ENCODE measurements around the gene MYT1. TPM values are rescaled to one million over a fixed set of nuclear protein-coding genes. Genes with fewer than 3 reads are reported as not detected.

MYT1 gene
- total and polyA plus RNA-seq, 2 of the 13 experiments (the other 11 are each of a cell fraction or from before 2014, with no cell fraction given): 0.58 to 2.5 TPM

DNA sequence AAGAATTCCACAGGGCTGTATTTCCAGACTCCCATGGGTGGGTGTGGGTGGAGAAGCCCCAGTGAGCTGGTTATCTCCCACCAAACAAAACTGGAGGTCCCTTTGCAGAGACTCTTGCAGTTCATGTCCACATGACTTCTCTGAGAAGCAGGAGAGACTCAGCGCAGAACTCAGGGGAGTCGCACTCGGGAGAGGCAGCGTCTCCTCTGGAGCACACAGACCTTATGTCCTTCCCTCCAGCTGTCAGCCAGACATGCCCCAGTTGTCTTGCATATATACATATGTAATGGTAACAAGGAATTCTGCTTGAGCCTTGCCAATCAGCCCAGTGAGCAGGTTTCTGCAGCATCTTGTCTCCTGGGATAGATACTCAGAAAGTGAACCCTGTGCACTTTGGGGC, 23.8 kb downstream of the MYT1 start:
- no peak for FAIRE-seq
- H3K79me2 ChIP-seq (ENCODE audit: insufficient read depth, low read length): no peaks in the 10 kb centered on the region
- H3K9ac ChIP-seq (ENCODE audit: insufficient read depth, low read depth, low read length): peak overlapping the region; percentile 62
- H4K20me1 ChIP-seq (ENCODE audit: insufficient read depth, low read length): no peaks in the 10 kb centered on the region
- no peak for DNase-seq (ENCODE audit: low spot score)
- H3K4me3 ChIP-seq (replicated peaks in 1 of 3; ENCODE audit: insufficient read depth in 1 of 3, low read depth in 2 of 3, low read length in 3 of 3): no peak overlapping the region
- in situ Hi-C loops (cut with HindIII; ENCODE audit: extremely low pct_ligation_motif_present, low pct_unique_long_range_greater_than_20kb) (no loop called here), intact Hi-C loops (cut with micrococcal nuclease; ENCODE audit: unreplicated experiment) (no loop called here)
- H2AFZ ChIP-seq (ENCODE audit: low read length): no peak overlapping the region
- peaks cover under 1 to 3% of the 10 kb centered on the region in 2 experiments; a peak in 2 of 5 replicates for H3K27me3 ChIP-seq (ENCODE audit: control insufficient read depth in 1 of 2, insufficient read depth in 2 of 2, low read length in 2 of 2)
- peak overlapping the region; percentile 88 for H3K27ac ChIP-seq (ENCODE audit: extremely low read length, insufficient read depth, low read length)
- WGBS (ENCODE audit: low lambda C conversion rate): 92% methylated on average over 4 of the region's 4 CpGs
- 0 out of 2 replicates have a peak overlapping the region, but pooled peaks have one; percentile 93 for H3K4me2 ChIP-seq (ENCODE audit: low read depth, low read length)
- peaks cover 45% of the 10 kb centered on the region for H3K4me1 ChIP-seq (ENCODE audit: insufficient read depth, low read length)
- no TSS peak for BruUV-seq (replicated peaks)
- CTCF ChIA-PET (ENCODE audit: low intra/inter-chr PET ratio, low total read pairs): no interaction called here
- H3K9me3 ChIP-seq (ENCODE audit: low read length): no peaks in the 10 kb centered on the region
- no peak; the same call in 2 of the 3 replicates for ATAC-seq
- no peaks in the 10 kb centered on the region for H3K36me3 ChIP-seq (replicated peaks in 1 of 2; ENCODE audit: control insufficient read depth in 1 of 2, insufficient read depth in 2 of 2, low read length in 2 of 2)
- POLR2A ChIA-PET: interaction anchor here (2.4 to 4.2 kb wide), 2 partner anchors 28 to 66 kb away, joined by 5 to 44 read pairs; partner anchors contain the start of gene PCMTD2
- TF ChIP-seq, protein P1, sequence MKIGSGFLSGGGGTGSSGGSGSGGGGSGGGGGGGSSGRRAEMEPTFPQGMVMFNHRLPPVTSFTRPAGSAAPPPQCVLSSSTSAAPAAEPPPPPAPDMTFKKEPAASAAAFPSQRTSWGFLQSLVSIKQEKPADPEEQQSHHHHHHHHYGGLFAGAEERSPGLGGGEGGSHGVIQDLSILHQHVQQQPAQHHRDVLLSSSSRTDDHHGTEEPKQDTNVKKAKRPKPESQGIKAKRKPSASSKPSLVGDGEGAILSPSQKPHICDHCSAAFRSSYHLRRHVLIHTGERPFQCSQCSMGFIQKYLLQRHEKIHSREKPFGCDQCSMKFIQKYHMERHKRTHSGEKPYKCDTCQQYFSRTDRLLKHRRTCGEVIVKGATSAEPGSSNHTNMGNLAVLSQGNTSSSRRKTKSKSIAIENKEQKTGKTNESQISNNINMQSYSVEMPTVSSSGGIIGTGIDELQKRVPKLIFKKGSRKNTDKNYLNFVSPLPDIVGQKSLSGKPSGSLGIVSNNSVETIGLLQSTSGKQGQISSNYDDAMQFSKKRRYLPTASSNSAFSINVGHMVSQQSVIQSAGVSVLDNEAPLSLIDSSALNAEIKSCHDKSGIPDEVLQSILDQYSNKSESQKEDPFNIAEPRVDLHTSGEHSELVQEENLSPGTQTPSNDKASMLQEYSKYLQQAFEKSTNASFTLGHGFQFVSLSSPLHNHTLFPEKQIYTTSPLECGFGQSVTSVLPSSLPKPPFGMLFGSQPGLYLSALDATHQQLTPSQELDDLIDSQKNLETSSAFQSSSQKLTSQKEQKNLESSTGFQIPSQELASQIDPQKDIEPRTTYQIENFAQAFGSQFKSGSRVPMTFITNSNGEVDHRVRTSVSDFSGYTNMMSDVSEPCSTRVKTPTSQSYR (CRISPR knock-in tag; IDR thresholded peaks at IDR 0.05; ENCODE audit: borderline replicate concordance): no peak
- TF ChIP-seq CBX2 (IDR thresholded peaks at IDR 0.05; ENCODE audit: low read depth, low read length): no peak
- TF ChIP-seq CBX2 (CRISPR knock-in tag; IDR thresholded peaks at IDR 0.05; ENCODE audit: low read depth): no peak
- no peak for TF ChIP-seq REL (CRISPR knock-in tag; conservative IDR thresholded peaks at IDR 0.05)
- TF ChIP-seq ZFP36L1 (CRISPR knock-in tag; IDR thresholded peaks at IDR 0.05): 0 out of 2 replicates have a peak, but pooled peaks have one; percentile 1
- no peak for TF ChIP-seq TBP (CRISPR knock-in tag; IDR thresholded peaks at IDR 0.05)
- TF ChIP-seq, protein P2, sequence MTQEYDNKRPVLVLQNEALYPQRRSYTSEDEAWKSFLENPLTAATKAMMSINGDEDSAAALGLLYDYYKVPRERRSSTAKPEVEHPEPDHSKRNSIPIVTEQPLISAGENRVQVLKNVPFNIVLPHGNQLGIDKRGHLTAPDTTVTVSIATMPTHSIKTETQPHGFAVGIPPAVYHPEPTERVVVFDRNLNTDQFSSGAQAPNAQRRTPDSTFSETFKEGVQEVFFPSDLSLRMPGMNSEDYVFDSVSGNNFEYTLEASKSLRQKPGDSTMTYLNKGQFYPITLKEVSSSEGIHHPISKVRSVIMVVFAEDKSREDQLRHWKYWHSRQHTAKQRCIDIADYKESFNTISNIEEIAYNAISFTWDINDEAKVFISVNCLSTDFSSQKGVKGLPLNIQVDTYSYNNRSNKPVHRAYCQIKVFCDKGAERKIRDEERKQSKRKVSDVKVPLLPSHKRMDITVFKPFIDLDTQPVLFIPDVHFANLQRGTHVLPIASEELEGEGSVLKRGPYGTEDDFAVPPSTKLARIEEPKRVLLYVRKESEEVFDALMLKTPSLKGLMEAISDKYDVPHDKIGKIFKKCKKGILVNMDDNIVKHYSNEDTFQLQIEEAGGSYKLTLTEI (CRISPR knock-in tag; conservative IDR thresholded peaks at IDR 0.05): no peak
- no peak for TF ChIP-seq RBAK (CRISPR knock-in tag; IDR thresholded peaks at IDR 0.05)
- TF ChIP-seq CCDC6 (CRISPR knock-in tag; IDR thresholded peaks at IDR 0.05): no peak
- no peak for TF ChIP-seq HNF4A (CRISPR knock-in tag; IDR thresholded peaks at IDR 0.05)
- TF ChIP-seq KLF9 (CRISPR knock-in tag; IDR thresholded peaks at IDR 0.05; ENCODE audit: low read depth): no peak
- TF ChIP-seq TCF7L2 (IDR thresholded peaks at IDR 0.05; ENCODE audit: low read depth, low read length): no peak
- TF ChIP-seq REPIN1 (CRISPR knock-in tag; IDR thresholded peaks at IDR 0.05; ENCODE audit: borderline replicate concordance, low read depth): no peak
- TF ChIP-seq RBFOX2 (IDR thresholded peaks at IDR 0.05; ENCODE audit: low read depth, low read length): no peak
- TF ChIP-seq, protein P3, sequence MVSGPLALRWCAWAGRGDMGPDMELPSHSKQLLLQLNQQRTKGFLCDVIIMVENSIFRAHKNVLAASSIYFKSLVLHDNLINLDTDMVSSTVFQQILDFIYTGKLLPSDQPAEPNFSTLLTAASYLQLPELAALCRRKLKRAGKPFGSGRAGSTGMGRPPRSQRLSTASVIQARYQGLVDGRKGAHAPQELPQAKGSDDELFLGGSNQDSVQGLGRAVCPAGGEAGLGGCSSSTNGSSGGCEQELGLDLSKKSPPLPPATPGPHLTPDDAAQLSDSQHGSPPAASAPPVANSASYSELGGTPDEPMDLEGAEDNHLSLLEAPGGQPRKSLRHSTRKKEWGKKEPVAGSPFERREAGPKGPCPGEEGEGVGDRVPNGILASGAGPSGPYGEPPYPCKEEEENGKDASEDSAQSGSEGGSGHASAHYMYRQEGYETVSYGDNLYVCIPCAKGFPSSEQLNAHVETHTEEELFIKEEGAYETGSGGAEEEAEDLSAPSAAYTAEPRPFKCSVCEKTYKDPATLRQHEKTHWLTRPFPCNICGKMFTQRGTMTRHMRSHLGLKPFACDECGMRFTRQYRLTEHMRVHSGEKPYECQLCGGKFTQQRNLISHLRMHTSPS (CRISPR knock-in tag; IDR thresholded peaks at IDR 0.05; ENCODE audit: low read depth): 0 out of 2 replicates have a peak, but pooled peaks have one; percentile 12
- TF ChIP-seq, protein P4, sequence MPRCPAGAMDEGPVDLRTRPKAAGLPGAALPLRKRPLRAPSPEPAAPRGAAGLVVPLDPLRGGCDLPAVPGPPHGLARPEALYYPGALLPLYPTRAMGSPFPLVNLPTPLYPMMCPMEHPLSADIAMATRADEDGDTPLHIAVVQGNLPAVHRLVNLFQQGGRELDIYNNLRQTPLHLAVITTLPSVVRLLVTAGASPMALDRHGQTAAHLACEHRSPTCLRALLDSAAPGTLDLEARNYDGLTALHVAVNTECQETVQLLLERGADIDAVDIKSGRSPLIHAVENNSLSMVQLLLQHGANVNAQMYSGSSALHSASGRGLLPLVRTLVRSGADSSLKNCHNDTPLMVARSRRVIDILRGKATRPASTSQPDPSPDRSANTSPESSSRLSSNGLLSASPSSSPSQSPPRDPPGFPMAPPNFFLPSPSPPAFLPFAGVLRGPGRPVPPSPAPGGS (CRISPR knock-in tag; IDR thresholded peaks at IDR 0.05): 0 out of 2 replicates have a peak, but pooled peaks have one; percentile 13

Data from HepG2 (cell line).